Measurements from ENCODE around the gene RARA. TPM values are rescaled to one million over a fixed set of nuclear protein-coding genes. Genes with fewer than 3 reads are reported as not detected.

Gene RARA
- total and polyA plus RNA-seq, 2 of the 4 experiments (the other 2 are of a cell fraction): 9.0 to 12.7 TPM

DNA sequence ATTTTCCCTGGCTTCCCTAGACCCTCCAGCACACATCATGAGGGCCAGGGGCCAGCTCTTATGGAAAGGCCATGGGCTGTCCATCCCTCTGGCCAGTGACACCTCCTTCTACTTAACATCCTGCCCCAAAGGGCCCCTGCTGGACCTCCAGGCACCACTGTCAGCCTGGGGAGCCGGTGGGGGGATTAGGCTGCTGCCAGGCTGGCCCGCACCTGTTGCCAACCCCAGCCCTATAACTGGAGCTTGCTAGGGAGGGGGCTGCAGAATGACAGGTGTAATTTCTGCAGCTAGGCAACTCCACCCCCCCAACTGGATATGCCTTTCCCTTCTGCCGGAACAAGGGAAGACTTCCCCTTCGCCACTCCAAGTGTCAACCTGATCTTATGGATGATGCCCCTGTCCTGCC, 12.5 kb downstream of the RARA start:
- Histone ChIP-seq H3K4ac (ENCODE audit: low read depth, low read length) (peak overlapping the region; percentile 63; the same call in 1 of the 2 replicates), H2BK15ac (ENCODE audit: low read depth, low read length) (no peak overlapping the region; the same call in 2 of the 3 replicates), H3K9me1 (ENCODE audit: insufficient read depth, low read length) (peaks cover 37% of the 10 kb centered on the region), H3K18ac (ENCODE audit: low read depth, low read length) (no peak overlapping the region), H3K9me3 (ENCODE audit: control insufficient read depth, insufficient read depth, low read length) (no peaks in the 10 kb centered on the region), H3K56ac (ENCODE audit: extremely low read depth, insufficient read depth, low read length) (no peak overlapping the region), H3K27ac (ENCODE audit: insufficient read depth, low read length) (peak overlapping the region; percentile 8; the same call in 1 of the 2 replicates), H4K20me1 (ENCODE audit: insufficient read depth, low read length) (peaks cover 63% of the 10 kb centered on the region), H2BK20ac (ENCODE audit: low read depth, low read length) (no peak overlapping the region), H3K79me1 (ENCODE audit: low read depth in 1 of 2, low read length in 2 of 2) (peaks cover 17 to 89% of the 10 kb centered on the region in 2 experiments), H2AK9ac (replicated peaks; ENCODE audit: low read depth, low read length, poor library complexity) (no peak overlapping the region), H2BK120ac (ENCODE audit: low read depth, low read length) (no peak overlapping the region), H2BK5ac (ENCODE audit: low read depth, low read length, poor library complexity, severe bottlenecking) (no peak overlapping the region), H3K27me3 (ENCODE audit: control insufficient read depth, insufficient read depth, low read length) (no peaks in the 10 kb centered on the region), H2AK5ac (ENCODE audit: low read depth, low read length) (peak overlapping the region; percentile 31), H4K5ac (ENCODE audit: low read depth, low read length) (no peak overlapping the region), H2AFZ (replicated peaks; ENCODE audit: low read length, poor library complexity) (no peak overlapping the region), H3K23ac (ENCODE audit: low read depth, low read length) (no peak overlapping the region; the same call in 1 of the 2 replicates), H3K36me3 (ENCODE audit: control insufficient read depth, insufficient read depth, low read length) (no peaks in the 10 kb centered on the region), H4K8ac (ENCODE audit: low read depth in 2 of 2, low read length in 2 of 2) (no peak overlapping the region; a peak in 1 of 4 replicates), H3K4me2 (ENCODE audit: low read depth, low read length) (0 out of 2 replicates have a peak overlapping the region, but pooled peaks have one; percentile 8), H3K4me1 (ENCODE audit: control insufficient read depth, insufficient read depth, low read length) (peaks cover 59% of the 10 kb centered on the region), H3K9ac (ENCODE audit: low read depth, low read length) (peak overlapping the region; percentile 9; the same call in 1 of the 2 replicates), H3K14ac (replicated peaks; ENCODE audit: low read depth, low read length) (0 out of 2 replicates have a peak overlapping the region, but pooled peaks have one; percentile 2), H4K91ac (ENCODE audit: insufficient read depth, low read depth, low read length) (peak overlapping the region; percentile 39; the same call in 1 of the 2 replicates), H3K4me3 (ENCODE audit: insufficient read depth, low read depth, low read length) (no peak overlapping the region)
- in situ Hi-C loops (cut with MboI; ENCODE audit: low sequenced_read_pairs): no loop called here
- WGBS, 2 experiments (ENCODE audit: extremely low coverage in 2 of 2, insufficient read length in 1 of 2): no CpG with 5 or more reads among the region's 4 CpGs
- ChIA-PET CTCF (interaction anchor here (1.1 to 2.1 kb wide), 2 partner anchors 17 to 18 kb away, joined by 3 to 6 read pairs; no protein-coding TSS in a partner anchor), POLR2A (ENCODE audit: unreplicated experiment) (no interaction called here)
- no TSS peak for BruUV-seq (replicated peaks)
- TF ChIP-seq SMC3 (IDR thresholded peaks at IDR 0.05; ENCODE audit: low read depth, low read length): no peak
- no peak for TF ChIP-seq NFE2L2 (IDR thresholded peaks at IDR 0.05; ENCODE audit: low read depth, low read length)
- no peak for TF ChIP-seq MXI1 (IDR thresholded peaks at IDR 0.05; ENCODE audit: borderline replicate concordance, low read depth, low read length)
- TF ChIP-seq RFX5 (IDR thresholded peaks at IDR 0.05; ENCODE audit: low read depth, low read length): no peak
- TF ChIP-seq POLR2A (IDR thresholded peaks at IDR 0.05; ENCODE audit: low read depth, low read length): no peak
- TF ChIP-seq RAD21 (IDR thresholded peaks at IDR 0.05; ENCODE audit: low read length): no peak
- TF ChIP-seq MAFK (IDR thresholded peaks at IDR 0.05; ENCODE audit: low read depth, low read length): no peak
- TF ChIP-seq CEBPB (IDR thresholded peaks at IDR 0.05; ENCODE audit: low read depth, low read length): no peak
- TF ChIP-seq USF2 (IDR thresholded peaks at IDR 0.05; ENCODE audit: low read depth, low read length): no peak
- no peak for TF ChIP-seq FOS (IDR thresholded peaks at IDR 0.05; ENCODE audit: low read depth, low read length)
- DNase-seq: no peak
- intact Hi-C loops (cut with micrococcal nuclease): no loop called here
- dilution Hi-C loops (cut with HindIII; ENCODE audit: low sequenced_read_pairs, unreplicated experiment): no loop called here
- ATAC-seq (ENCODE audit: low read depth): no peak

All from IMR-90 (cell line).